ENCODE measurements around the gene CLIC6.

- no peak for TF ChIP-seq EZH2 (IDR thresholded peaks at IDR 0.05; ENCODE audit: borderline replicate concordance, low read depth, low read length)
- TF ChIP-seq ZNF197 (CRISPR knock-in tag; IDR thresholded peaks at IDR 0.05; ENCODE audit: low read depth) = no peak
- TF ChIP-seq CTCF (IDR thresholded peaks at IDR 0.05 in 2 of 3, conservative IDR thresholded peaks at IDR 0.05 in 1 of 3; ENCODE audit: insufficient read depth in 2 of 3, low read depth in 1 of 3, low read length in 3 of 3) = no peak
- TF ChIP-seq PRPF4 (IDR thresholded peaks at IDR 0.05; ENCODE audit: insufficient read depth, low read depth, low read length, poor library complexity, severe bottlenecking) = no peak
- TF ChIP-seq SIN3A (IDR thresholded peaks at IDR 0.05; ENCODE audit: borderline replicate concordance in 2 of 2, control insufficient read depth in 1 of 2, low read depth in 2 of 2, low read length in 2 of 2) = no peak
- TF ChIP-seq BRF1 (IDR thresholded peaks at IDR 0.05; ENCODE audit: borderline replicate concordance, extremely low read depth, insufficient read length) = no peak
- TF ChIP-seq FOS (IDR thresholded peaks at IDR 0.05; ENCODE audit: extremely low read depth, insufficient read length) = no peak
- TF ChIP-seq FOXJ3 (CRISPR knock-in tag; IDR thresholded peaks at IDR 0.05) = no peak
- TF ChIP-seq POLR2AphosphoS5 (IDR thresholded peaks at IDR 0.05; ENCODE audit: control insufficient read depth, insufficient read depth, low read depth, low read length) = no peak
- TF ChIP-seq ZNF384 (IDR thresholded peaks at IDR 0.05; ENCODE audit: low read depth, low read length) = no peak
- TF ChIP-seq SIN3B (IDR thresholded peaks at IDR 0.05; ENCODE audit: low read depth) = no peak
- TF ChIP-seq, protein P1, sequence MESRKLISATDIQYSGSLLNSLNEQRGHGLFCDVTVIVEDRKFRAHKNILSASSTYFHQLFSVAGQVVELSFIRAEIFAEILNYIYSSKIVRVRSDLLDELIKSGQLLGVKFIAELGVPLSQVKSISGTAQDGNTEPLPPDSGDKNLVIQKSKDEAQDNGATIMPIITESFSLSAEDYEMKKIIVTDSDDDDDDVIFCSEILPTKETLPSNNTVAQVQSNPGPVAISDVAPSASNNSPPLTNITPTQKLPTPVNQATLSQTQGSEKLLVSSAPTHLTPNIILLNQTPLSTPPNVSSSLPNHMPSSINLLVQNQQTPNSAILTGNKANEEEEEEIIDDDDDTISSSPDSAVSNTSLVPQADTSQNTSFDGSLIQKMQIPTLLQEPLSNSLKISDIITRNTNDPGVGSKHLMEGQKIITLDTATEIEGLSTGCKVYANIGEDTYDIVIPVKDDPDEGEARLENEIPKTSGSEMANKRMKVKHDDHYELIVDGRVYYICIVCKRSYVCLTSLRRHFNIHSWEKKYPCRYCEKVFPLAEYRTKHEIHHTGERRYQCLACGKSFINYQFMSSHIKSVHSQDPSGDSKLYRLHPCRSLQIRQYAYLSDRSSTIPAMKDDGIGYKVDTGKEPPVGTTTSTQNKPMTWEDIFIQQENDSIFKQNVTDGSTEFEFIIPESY (CRISPR knock-in tag; IDR thresholded peaks at IDR 0.05) = no peak
- no peak for TF ChIP-seq MYBL2 (IDR thresholded peaks at IDR 0.05; ENCODE audit: low read depth)
- TF ChIP-seq MYBL2 (CRISPR knock-in tag; IDR thresholded peaks at IDR 0.05; ENCODE audit: borderline replicate concordance) = no peak
Measured at GRCh38 chr21:34730194-34730593, 61.4 kb downstream of the CLIC6 start.
